Adipocyte (in vitro differentiated cells): ENCODE measurements around the gene LRRC2.
A peak's percentile ranks its signal among the peaks of the same experiment; 100 is the strongest.

ENCODE experiments used
- DNase-seq: peaks from one replicate; pipeline ENCODE4 v3.0.0-alpha.2; 2015; ENCODE audit warnings: low read depth
- H3K27me3 ChIP-seq: replicated peaks from 2 replicates; pipeline ENCODE4 v1.7.0; 2013; ENCODE audit warnings: mild to moderate bottlenecking, low read length, moderate library complexity; ENCODE audit not compliant: control insufficient read depth, insufficient read depth
- H3K36me3 ChIP-seq: 2 replicates; pipeline ENCODE4 v1.7.0; 2013; ENCODE audit warnings: low read length, mild to moderate bottlenecking, moderate library complexity; ENCODE audit not compliant: control insufficient read depth, insufficient read depth, severe bottlenecking
- H3K4me1 ChIP-seq: 2 replicates; pipeline ENCODE4 v1.7.0; 2013; ENCODE audit warnings: mild to moderate bottlenecking, low read length, moderate library complexity; ENCODE audit not compliant: control insufficient read depth, insufficient read depth
- H3K4me3 ChIP-seq: 2 replicates; pipeline ENCODE4 v1.7.0; 2013; ENCODE audit warnings: mild to moderate bottlenecking, low read length, moderate library complexity
- H3K9ac ChIP-seq: 2 replicates; pipeline ENCODE4 v1.7.0; 2013; ENCODE audit warnings: mild to moderate bottlenecking, low read length, moderate library complexity
- H3K9me3 ChIP-seq: 2 replicates; pipeline ENCODE4 v1.7.0; 2013; ENCODE audit warnings: mild to moderate bottlenecking, low read length, moderate library complexity; ENCODE audit not compliant: control insufficient read depth

LRRC2 gene

GRCh38 chr3:46492890-46493547, 73.1 kb downstream of the LRRC2 start:
- no peak overlapping the region for H3K9ac ChIP-seq
- H3K27me3 ChIP-seq = no peaks in the 10 kb centered on the region
- H3K36me3 ChIP-seq = no peaks in the 10 kb centered on the region
- no peak for DNase-seq
- H3K4me3 ChIP-seq = no peak overlapping the region
- peaks cover 4% of the 10 kb centered on the region for H3K4me1 ChIP-seq
- H3K9me3 ChIP-seq = no peaks in the 10 kb centered on the region

DNA sequence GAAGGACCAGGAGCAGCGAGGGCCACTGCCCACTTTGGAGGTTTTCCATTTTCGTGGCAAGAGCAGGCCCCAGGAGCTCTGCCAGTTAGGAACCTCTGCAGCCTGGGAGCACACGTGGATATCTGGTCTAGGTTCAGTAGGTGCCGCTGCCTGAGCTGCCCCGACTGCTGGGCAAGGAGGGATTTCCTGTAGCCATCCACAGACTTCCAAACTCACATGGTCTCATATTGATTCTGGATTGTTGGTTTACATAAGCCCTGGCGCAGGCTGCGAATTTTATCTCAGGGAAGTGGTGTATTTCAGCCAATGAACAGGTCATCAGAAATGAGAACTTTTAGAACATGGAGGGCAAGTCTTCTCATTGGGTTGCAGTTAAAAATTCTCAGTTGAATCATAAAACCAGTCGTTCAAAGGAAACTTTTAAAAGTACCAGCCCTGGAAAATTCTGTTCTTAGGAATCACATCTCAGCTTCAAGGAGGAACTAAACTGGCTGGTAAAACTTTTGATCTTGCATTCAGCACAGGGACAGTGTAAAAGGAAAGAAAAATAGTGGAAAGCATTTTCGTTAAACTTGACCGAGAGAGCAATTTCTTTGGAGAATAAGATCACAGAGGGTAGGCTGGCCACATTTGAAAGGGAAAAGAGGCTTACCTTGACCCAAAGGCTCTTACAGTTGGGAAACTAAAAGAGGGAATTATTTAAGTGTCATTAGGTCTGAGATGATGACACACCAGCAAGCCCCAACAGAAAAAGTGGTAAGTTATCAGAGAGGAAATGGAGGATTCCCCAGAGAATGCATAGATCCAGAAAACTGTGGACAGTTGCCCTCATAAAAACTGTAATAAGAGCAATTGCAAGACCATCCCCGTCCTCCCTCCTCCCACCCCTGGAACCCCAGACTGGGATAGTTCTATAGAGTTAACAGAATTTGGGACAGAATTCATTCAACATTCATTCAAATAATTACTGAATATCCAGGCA, 74.7 kb downstream of the LRRC2 start:
- Histone ChIP-seq H3K36me3 (no peaks in the 10 kb centered on the region), H3K9me3 (no peaks in the 10 kb centered on the region), H3K9ac (no peak overlapping the region), H3K4me1 (peaks cover 4% of the 10 kb centered on the region), H3K27me3 (peaks cover 9% of the 10 kb centered on the region), H3K4me3 (no peak overlapping the region)
- no peak for DNase-seq

DNA sequence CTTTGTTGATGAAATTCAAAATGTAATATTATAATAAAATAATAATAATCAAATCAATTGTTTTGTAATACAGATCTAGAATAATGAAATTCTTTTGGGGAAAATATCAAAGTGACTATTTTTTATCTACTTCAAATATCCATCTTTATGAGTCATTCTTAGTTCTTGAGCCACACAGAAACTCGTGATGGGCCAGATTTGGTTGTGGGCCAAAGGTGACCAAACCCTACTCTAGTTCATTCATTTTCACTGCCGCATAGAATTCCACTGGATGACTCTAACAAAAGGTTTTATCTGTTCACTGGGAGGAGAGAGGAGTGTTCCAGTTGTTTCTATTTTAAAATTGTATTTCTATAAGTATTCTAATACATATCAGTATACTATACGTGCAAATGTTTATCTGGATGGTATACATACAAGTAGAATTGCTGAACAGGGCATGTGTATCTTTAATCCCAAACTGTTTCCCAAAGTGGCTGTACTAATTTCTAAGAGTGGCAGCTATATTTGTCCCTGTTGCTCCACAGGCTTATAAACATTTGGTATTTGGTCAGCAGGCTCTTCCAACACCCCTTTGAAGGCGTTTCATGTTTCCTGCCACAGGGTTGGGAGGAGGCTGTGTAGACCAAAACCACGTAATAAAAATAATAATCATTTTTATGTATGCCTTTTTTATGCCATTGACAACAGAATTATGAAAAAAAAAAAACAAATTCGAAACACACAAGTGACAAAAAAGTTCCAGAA, 75.6 kb downstream of the LRRC2 start:
- H3K9me3 ChIP-seq = no peaks in the 10 kb centered on the region
- H3K27me3 ChIP-seq = peaks cover 17% of the 10 kb centered on the region

DNA sequence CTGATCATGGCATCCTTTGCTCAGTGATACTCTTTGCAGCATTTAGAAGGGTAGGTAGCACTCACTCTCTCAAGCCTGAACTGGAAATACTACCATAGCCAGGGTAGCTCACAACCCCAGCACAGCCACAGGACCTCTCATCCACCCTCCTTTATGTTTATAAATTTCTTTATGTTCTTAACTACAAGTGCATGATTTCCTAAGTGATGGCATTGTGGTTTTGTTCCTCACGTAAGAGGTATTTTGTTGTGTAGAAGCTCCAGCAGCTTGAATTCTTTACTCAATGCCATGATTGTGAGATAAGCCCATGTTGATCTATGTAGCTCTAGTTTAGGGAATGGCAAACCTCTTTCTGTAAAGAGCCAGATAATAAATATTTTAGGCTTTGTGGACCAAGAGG, 76.2 kb downstream of the LRRC2 start:
- Histone ChIP-seq H3K4me1 (peaks cover 4% of the 10 kb centered on the region), H3K4me3 (no peak overlapping the region), H3K27me3 (peaks cover 20% of the 10 kb centered on the region), H3K9me3 (no peaks in the 10 kb centered on the region), H3K9ac (no peak overlapping the region), H3K36me3 (no peaks in the 10 kb centered on the region)
- DNase-seq = peak; percentile 68

More for the DNA sequence above, 75.6 kb downstream of the LRRC2 start:
- Histone ChIP-seq H3K4me3 (no peak overlapping the region), H3K9ac (no peak overlapping the region), H3K4me1 (peaks cover 4% of the 10 kb centered on the region), H3K36me3 (no peaks in the 10 kb centered on the region)
- peak; percentile 30 for DNase-seq

- Histone ChIP-seq H3K36me3 (no peaks in the 10 kb centered on the region), H3K4me1 (peaks cover 4% of the 10 kb centered on the region), H3K9ac (no peak overlapping the region), H3K9me3 (no peaks in the 10 kb centered on the region), H3K27me3 (peaks cover 20% of the 10 kb centered on the region), H3K4me3 (no peak overlapping the region)
- no peak for DNase-seq
Observed at GRCh38 chr3:46489381-46489780, 76.7 kb downstream of the LRRC2 start.

GRCh38 chr3:46488735-46489361, 77.3 kb downstream of the LRRC2 start:
- Histone ChIP-seq H3K36me3 (no peaks in the 10 kb centered on the region), H3K9me3 (no peaks in the 10 kb centered on the region), H3K27me3 (peaks cover 20% of the 10 kb centered on the region), H3K4me1 (peaks cover 4% of the 10 kb centered on the region), H3K9ac (no peak overlapping the region), H3K4me3 (no peak overlapping the region)
- peak; percentile 95 for DNase-seq

GRCh38 chr3:46485779-46486175, 80.3 kb downstream of the LRRC2 start:
- Histone ChIP-seq H3K27me3 (peaks cover 20% of the 10 kb centered on the region), H3K9me3 (no peaks in the 10 kb centered on the region), H3K4me1 (peaks cover 12% of the 10 kb centered on the region), H3K4me3 (no peak overlapping the region), H3K9ac (no peak overlapping the region), H3K36me3 (no peaks in the 10 kb centered on the region)
- DNase-seq = no peak

DNA sequence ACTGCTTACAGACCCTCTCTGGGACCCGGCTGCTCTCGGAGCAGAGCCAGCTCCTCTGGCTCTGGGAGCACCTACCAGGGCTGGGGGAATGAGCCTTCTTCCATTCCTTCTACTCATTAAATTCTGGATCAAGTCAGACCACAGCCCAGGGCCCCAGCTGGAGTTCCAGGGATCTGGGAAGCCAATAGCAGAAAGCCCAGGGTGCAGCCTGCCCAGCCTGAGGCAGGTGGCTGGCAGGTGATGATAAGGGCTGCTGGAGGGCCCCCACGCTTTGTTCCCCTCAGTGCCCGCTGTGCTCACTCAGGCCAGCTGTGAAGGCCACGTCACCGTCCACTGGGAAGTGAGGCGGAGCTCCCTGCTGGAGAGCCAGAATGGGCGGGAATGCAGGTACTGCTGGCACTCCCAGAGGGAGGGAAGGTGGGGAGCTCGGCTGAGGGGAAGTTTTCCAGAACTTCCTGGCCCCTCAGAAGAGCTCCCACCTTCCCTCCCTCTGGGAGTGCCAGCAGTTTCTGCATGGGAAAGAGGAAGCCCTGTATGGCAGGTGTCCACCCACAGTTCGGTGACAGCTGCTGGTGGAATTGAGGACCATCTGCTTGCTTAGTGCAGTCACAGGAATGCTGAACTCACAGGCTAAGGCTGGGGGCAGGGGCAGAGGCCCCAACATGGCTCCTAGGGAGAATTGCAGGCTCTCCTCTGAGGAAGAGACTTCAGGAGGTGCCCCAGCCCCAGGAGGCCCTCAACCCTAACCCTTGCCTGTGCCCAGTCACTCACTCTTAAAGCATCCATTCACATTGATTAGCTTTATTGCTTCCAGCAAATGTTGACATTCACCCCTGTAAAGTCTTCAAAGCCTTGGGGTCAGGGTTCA, 81.0 kb downstream of the LRRC2 start:
- Histone ChIP-seq H3K36me3 (no peaks in the 10 kb centered on the region), H3K9me3 (no peaks in the 10 kb centered on the region), H3K27me3 (peaks cover 24% of the 10 kb centered on the region), H3K4me3 (no peak overlapping the region), H3K9ac (no peak overlapping the region), H3K4me1 (peaks cover 11% of the 10 kb centered on the region)
- DNase-seq = no peak

DNA sequence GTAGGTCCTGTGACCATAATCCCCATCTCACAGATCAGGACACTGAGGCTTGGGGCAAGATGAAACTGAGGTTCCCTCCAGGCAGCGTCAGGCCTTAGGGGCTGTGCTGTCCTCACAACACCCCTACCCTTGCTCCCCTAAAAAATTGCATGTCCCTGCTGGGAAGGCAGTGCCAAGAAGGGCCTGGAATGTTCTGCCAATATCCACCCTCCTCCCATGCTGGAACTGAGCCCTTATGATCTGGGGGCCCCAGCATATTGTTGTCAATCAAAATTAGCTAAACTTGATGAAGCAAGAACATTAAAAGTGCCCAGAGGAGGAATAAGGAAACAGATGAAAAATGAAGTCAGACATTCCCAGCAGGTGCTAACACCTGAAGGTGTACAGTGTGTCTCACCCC, 81.7 kb downstream of the LRRC2 start:
- H3K9ac ChIP-seq = no peak overlapping the region
- H3K4me1 ChIP-seq = peaks cover 8% of the 10 kb centered on the region
- H3K4me3 ChIP-seq = no peak overlapping the region
- H3K27me3 ChIP-seq = peaks cover 26% of the 10 kb centered on the region
- no peaks in the 10 kb centered on the region for H3K9me3 ChIP-seq
- DNase-seq = no peak
- no peaks in the 10 kb centered on the region for H3K36me3 ChIP-seq

DNA sequence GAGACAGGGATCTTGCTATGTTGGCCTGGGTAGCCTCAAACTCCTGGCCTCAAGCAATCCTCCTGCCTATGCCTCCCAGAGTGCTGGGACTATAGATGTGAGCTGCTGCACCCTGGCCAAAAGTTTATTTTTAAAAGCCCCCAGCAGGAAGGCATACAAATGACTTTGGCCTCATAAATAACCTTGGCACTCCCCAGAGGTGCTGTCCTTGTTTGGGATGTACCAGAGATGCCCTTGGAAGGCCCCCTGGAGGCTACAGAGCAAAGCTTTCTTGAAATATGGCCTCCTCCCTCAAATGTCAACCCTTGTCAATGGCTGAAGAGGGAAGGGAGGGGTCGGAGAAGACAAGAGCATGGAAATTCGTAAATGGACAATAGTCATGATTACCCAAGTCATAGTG, 82.3 kb downstream of the LRRC2 start:
- Histone ChIP-seq H3K9me3 (no peaks in the 10 kb centered on the region), H3K4me1 (peaks cover 8% of the 10 kb centered on the region), H3K4me3 (no peak overlapping the region), H3K36me3 (no peaks in the 10 kb centered on the region), H3K9ac (no peak overlapping the region), H3K27me3 (peaks cover 32% of the 10 kb centered on the region)
- no peak for DNase-seq
